Fibroblast of the conjunctiva (primary cell): ENCODE measurements around the gene FRMD6.

Experiments
- DNase-seq: peaks from one replicate; pipeline ENCODE4 v3.0.0-alpha.2; 2010; ENCODE audit warnings: low read depth

Gene FRMD6

DNA sequence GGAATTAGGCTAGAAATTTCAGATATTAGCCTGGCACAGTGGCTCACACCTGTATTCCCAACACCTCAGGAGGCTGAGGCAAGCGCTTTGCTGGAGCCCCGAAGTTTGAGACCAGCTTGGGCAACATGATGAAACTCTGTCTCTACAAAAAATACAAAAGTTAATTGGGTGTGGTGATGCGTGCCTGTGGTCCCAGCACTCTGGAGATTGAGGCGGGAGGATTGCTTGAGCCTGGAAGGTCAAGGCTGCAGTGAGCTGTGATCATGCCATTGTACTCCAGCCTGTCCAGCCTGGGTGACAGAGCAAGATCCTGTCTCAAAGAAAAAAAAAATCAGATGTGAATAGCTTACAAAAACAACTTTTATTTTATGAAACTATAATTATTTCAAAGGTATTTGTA is 15.1 kb downstream of the FRMD6 start:
- DNase-seq = no peak

DNA sequence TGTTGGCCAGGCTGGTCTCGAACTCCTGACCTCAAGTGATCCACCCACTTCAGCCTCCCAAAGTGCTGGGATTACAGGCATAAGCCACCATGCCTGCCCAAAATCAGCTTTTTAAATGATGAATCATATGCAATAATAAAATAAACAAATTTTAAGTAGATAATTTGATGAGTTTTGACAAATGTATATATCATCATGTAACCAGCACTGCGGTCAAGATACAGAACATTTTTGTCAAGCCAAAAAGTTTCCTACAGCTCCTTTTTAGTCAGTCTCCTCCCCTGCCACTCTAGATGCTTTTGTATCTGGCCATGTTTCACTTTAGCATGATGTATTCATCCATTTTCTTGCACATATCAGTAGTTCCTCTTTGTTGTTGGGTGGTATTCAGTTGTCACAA is 17.2 kb downstream of the FRMD6 start:
- no peak for DNase-seq

DNA sequence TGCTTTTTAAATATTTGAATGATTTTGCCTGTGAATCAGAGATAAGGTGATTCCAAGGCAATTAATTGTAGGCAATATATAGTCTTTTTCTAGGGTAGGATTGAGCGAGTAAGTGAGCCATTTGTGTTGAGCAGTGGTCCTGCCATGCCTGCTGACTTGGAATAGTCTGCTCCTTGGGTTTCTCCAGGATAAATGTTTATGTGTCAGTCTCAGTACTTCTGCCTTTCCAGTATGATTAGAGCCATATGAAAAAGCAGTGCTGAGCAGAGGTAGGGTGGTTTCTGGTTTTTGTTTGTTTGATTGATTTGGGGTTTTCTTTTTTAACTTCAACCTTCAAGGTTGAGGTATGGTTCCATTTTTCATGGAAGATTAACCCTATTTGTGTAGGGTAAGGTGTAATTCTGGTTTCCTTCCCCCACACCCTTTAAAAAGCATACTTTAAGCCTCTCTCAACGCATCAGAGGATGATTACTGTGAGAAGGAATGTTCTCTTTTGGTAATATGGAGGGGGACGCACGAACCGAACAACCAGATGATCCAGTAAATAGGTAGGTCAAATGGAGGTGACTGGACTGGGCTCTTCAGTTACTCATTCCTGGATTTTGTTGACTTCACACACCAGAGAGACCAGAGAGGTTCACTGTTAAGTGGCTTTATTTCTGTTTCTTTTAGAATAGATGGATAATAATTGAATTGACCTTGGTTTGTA is 22.7 kb downstream of the FRMD6 start:
- DNase-seq = no peak

DNA sequence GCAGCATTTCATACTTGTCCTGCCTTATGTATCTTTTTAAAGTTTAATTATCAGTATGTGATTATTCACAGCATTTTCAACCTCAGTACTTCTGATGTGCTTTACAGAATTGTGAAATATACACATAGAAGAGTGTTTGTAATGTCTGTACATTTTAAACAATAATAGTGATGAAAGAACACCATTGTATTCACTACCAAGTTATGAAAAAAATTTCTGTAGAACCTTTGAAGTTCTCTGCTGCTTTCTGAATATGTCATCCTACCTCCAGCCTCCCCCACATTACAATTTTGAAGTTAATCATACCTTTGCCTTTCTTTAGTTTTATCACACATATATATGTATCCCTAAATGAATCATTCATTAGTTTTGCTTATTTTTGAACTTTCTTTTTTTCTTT is 24.8 kb downstream of the FRMD6 start:
- DNase-seq = no peak

DNA sequence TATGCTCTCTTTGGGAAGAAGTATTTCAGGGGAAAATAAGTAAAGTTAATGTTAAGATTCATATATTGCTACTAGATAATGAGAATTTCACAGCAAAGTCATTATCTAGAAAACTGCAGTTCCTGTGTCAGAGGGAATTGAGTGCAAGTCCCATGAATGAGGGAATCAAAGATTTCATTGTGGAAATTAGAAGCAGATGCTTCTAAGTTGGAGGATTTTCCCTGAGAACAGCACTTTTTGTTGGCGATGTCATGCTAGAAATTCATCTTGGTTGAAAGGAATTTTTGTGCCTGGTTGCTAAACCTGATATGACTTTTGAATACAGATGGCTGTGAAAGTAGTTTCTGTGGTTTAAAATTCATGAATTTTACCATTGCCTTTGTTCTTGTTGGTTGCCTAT is 25.6 kb downstream of the FRMD6 start:
- DNase-seq = peak; percentile 46

DNA sequence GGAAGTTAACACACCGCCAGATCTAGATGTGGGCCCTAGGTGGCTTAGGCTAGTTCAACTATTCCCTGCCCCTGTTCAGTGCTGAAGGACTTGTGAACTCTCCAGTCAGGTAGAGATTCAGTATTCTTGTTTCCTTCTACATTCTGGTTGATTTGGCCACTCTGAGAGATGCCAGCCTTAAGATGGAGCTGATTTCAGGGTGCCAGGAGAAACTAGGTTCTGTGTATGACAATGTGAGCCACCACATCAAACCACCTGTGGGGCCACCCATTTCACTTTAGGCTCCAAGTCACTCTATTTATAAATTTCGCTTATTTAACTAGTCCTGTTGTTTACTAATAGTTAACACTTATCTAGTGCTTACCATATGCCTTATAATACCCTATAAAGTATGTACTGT is 26.0 kb downstream of the FRMD6 start:
- DNase-seq = no peak

DNA sequence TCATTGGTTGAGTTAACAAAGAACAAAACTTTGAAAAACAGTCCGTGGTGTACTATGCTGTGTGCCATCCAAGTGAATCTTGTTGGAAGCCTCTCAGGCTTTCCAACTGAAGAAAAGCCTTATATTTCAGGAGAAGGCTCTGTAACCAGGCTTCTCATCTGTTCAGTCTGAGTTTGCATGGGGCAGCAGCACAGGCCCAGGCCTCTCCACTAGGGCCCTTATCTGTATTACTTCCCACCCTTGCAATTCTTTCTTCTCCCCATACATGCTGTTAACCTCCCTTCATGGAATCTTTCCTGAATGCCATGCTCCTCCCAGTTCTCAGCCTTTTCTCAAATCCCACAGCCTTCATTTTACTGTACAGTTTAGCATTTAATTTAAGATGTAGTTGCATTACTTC is 28.3 kb downstream of the FRMD6 start:
- no peak for DNase-seq

DNA sequence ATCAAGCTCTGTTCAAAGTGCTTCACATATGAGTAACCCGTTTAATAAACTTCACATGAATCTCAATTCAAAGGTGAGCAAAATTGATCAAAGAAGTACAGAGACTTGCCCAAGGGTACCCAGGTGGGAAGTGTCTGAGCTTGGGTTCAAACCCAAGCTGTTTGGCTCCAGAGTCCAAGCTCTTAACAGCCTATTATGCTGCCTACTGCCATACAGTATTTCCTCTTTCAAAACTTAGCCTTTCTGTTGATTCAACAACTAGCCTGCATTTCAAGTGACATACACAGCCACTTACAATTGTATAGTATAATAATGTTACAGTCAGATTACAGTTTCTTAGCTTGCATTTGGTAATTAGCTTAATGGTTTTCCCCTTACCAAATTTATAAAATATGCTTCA is 29.7 kb downstream of the FRMD6 start:
- DNase-seq = no peak

DNA sequence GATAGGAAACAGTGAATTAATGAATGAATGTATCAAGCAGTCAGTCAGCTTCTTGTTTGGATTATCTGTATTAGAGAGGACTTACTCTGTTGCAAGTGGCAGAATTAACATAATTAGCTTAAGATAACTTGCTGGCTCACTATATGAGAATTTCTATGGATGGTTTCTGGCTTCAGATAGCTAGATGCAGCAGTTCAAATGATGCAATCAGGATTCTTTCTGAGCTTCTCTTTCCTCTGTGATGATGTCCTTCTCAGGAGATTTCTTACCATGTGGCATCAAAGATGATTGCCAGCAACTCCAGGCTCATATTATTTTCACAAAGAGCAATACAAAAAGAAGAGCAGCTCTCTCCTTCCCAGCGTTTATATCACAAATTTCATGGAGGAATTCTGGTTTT is 30.7 kb downstream of the FRMD6 start:
- peak; percentile 37 for DNase-seq

DNA sequence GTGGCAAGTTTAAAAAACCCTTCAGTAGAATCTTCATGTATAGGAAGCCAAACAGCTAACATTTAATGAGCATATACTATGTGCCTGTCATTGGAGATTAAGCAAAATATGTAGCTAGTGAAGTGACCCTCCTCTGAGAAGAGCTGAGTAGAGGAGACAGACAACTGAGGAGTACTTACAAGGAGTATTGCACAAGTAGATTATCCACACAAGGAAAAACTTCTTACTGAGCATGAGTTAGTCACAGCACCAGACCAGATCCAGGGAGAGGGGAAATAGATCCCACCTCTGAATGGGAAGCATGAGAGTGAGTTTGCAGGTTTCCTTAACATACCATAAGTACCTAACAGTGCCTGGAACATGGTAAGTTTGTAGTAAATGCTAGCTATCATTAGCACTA is 33.0 kb downstream of the FRMD6 start:
- no peak for DNase-seq

DNA sequence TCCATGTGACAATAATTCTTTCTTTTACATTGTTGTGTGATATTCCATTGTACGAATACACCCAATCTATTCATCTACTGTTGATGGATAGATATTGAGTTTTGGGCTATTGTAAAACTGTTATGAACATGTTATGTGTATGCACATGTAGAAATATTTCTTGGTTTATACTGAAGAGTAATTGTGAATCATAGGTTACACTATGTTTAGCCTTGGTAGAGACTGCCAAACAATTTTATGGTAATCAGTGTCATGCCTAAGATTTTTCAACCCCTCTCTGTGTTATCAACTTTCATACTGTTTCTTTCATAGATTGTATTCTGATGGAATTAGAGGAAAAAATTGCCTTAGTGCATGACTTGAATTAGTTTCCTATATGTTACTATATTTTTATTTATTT is 39.5 kb downstream of the FRMD6 start:
- no peak for DNase-seq

DNA sequence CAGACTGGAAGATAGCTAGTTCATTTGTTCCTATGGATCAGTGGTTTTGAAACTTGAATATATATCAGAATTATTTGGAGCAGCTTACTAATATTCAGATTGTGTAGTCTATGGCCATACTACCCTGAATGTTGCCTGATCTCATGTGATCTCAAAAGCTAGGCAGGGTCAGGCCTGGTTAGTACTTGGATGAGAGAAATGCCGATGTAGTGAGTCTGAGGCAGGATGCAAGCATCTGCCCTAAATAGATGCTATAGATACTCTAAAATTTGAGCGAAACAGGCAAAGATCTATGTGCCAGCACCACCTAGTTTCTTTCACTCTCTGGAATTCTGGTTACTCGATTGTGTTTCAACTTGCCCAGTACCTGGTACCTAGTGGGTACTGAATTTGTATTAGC is 40.9 kb downstream of the FRMD6 start:
- DNase-seq = no peak

DNA sequence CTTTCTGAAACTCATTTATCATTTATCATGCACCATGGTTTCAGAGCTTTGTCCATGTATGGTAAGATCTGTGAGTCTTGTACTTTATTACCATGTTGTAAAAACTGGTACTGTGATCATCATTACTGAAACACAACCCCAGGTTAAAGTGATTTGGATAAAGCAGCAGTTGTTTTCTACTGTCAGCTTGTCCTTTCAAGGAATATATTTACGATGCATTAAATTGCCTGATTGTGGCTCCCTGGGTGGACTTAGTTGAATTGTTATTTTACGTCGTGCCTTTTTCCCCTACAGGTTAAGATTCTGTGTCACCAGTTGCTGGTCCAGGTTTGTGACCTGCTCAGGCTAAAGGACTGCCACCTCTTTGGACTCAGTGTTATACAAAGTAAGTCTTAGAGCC is 46.1 kb downstream of the FRMD6 start:
- no peak for DNase-seq

DNA sequence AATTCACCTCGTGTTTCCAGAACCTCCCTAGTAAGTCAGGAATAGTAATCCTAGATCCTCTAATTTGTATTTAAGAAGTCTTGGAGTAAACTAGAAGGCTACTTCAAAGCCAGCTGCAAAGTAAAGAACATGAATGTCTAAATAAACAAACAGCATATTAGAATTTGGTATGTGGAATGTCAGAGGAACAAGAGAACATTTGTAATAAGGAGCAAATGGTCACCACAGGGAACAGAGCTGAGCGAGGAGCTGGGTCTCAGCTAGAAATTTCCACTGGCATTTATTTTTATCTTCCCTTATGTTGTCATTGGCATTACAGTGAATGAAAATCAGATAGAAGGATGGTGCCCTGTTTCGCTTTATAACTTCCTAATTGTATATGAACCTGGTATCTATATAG is 50.2 kb downstream of the FRMD6 start:
- no peak for DNase-seq

DNA sequence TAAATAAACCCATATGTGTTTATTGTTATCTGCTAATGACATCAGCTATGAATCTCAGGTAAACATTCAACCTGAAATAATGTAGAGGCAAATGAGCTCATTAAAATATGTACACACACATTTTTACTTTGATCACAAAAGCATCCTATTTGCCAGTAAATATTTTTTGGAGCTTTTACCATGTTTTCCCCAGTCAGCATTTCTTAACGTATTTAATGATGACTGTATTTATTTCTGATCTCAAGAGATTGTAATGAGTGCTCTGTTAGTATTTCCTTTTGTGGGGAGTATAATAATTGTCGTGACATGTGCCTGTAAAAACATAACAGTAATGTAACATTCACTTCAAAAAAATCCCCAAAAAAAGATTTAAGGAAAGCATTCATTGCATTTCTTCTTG is 52.1 kb downstream of the FRMD6 start:
- no peak for DNase-seq

DNA sequence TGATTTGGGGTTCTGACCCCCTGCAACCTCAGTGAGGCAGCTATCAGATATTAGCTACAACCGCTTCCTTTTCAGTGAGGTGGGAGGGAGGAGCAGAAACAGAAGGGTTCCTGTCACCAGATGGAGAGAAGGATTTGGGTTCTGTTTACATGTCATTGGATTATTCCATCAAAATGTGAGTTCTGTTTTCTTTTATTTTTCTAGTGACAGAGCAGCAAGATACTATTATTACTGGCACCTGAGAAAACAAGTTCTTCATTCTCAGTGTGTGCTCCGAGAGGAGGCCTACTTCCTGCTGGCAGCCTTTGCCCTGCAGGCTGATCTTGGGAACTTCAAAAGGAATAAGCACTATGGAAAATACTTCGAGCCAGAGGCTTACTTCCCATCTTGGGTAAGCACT is 52.8 kb downstream of the FRMD6 start:
- DNase-seq = no peak

DNA sequence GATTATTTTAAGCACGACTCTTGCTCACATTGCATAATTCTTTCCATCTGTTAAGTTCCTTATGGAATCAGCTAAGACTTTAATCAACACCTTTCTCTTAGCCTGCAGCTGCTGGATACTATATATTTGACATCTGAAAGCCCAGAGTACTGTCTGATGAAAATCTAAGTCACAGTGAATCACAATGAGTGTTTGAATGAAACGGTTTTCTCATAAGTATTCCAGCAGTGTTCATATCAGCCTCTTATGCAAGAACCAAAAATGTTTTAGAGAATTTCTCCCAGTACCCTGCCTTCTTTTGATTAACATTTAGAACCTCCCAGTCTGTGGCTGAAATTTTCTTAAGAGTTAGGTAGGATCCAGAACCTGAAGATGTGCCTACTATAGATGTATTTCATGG is 55.6 kb downstream of the FRMD6 start:
- DNase-seq = no peak

DNA sequence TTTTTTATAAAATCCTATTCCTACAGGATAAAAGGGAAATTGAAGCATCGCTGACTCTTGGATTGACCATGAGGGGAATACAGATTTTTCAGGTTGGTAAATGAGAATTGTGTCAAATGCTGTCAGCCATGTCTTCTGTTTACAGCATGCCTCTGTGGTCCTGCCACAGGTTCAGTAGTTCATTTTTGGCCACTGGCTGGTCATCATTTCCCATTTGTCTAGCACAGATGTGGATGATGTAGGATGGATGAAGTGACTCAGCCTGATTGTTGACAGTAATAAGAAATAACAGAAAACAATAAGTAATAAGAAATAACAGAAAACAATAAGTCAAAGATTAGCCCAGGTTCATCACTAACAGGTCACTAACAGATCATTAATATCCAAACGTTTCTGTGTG is 59.8 kb downstream of the FRMD6 start:
- no peak for DNase-seq

DNA sequence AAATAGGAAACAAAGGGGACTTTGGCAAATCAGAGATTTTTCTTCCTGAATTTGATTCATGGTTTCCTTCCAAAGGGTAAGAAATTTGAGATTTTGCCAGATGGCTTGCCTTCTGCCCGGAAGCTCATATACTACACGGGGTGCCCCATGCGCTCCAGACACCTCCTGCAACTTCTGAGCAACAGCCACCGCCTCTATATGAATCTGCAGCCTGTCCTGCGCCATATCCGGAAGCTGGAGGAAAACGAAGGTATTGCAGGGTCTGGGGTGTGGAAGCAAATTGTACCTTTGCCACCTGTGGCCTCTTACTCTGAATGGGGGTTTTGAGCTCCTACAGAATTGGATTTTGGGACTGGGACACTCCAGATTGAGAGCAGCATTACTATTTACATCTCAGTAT is 63.5 kb downstream of the FRMD6 start:
- DNase-seq = no peak

DNA sequence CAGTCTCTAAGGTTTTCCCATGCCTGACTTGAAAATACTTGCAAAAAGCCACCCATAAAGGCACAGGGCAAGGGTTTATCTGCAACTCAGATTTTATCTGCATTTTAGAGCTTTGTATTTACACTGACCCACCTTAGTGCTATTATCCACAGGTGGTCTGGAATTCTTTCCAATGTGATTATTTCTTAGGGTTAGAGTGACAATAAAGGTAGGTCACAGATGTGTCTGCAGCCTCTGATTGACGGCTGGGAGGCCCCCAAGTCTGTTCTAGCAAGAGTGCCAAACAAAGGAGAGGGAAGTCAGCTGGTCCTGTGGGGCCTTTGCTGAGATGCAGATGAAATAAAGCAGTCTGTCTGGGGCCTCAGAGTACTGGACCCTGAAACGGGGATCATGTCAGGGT is 64.0 kb downstream of the FRMD6 start:
- no peak for DNase-seq

DNA sequence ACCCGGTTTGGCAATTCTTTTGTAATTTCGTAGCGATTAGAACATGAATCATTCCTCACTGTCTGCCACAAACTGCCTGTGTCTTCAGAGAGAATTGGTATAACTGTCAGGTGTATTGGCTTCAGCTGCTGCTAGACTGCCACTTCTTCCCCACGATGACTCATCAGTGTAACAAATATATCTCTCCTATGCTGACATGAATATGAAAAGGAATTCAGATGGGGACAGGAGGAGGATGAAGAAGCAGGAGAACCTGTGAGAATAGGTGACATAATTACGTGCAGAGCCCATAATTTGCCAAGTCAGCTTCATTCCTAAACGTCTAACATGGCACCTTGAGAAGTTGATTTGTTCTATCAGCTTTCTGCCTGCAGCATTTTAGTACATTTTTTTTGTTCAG is 64.9 kb downstream of the FRMD6 start:
- no peak for DNase-seq

DNA sequence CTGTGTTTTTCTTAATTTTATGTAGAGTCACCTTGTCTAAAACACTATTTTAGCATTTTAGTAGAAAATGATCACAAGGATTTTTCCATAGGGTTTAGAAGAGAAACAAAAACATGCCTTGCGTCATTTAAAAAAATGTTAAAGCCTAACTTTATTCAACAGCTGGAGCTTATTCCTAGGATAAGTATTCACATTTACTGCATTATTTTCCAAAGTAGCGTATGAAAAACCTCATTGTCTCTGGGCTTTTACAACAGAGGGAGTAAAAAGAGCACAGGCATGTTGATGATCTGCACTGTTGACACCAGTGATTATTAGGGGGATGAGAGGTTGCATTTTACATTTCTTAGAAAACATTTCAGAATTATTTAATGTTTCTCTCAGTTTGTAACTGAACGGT is 66.1 kb downstream of the FRMD6 start:
- no peak for DNase-seq

DNA sequence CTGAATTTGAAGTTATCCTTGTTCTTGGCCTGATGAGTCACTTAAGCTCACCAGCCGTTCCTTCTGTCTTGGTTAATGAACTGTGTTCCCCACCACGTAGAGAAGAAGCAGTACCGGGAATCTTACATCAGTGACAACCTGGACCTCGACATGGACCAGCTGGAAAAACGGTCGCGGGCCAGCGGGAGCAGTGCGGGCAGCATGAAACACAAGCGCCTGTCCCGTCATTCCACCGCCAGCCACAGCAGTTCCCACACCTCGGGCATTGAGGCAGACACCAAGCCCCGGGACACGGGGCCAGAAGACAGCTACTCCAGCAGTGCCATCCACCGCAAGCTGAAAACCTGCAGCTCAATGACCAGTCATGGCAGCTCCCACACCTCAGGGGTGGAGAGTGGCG is 68.2 kb downstream of the FRMD6 start:
- no peak for DNase-seq

DNA sequence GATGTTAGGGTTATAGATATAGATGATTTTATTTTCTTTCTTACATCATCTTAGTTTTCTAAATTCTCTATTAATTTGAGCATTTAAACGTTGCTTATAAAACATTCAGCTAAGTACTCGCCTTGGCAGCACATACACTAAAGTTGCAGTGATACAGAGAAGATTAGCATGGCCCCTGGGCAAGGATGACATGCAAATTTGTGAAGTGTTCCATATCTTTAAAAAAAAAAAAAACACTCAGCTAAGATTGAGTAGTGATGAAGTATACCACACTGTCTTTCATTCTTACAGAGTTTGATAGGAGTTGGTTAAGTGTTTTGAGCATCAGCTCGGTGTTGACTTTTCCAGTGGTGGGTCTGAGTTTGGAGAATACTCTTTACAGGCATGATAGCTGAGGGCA is 72.3 kb downstream of the FRMD6 start:
- DNase-seq = no peak

DNA sequence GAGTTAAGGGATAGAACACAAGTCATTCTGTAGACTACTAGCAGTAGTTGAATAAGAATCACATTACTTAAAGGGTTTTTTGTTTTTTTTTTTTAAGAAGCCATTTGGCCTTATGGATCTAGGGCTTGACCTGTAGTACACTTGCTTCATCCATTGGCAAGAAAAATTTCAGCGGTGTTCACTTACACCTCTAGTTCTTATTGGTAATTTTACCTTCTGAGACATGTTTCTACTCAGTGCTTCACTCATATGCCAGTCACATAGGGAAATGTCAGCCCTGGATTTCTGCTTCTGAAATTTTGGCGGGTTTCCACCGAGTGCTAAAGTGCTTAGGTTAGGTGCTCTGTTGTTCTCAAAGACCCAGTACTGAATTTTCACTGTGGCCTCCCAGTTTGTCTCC is 72.9 kb downstream of the FRMD6 start:
- no peak for DNase-seq
